ENCODE results near the gene PKM. TPM values are rescaled to one million over a fixed set of nuclear protein-coding genes. Genes with fewer than 3 reads are reported as not detected.

PKM gene
- total and polyA plus RNA-seq, 9 of the 15 experiments (the other 6 are each of a cell fraction or from before 2014, with no cell fraction given): 140 to 825 (median 383) TPM

- TF ChIP-seq TSHZ1 (CRISPR knock-in tag; IDR thresholded peaks at IDR 0.05) (no peak), ZNF239 (CRISPR knock-in tag; IDR thresholded peaks at IDR 0.05) (no peak), EZH2 (IDR thresholded peaks at IDR 0.05; ENCODE audit: borderline replicate concordance, low read depth, low read length) (no peak), ZNF41 (CRISPR knock-in tag; conservative IDR thresholded peaks at IDR 0.05) (no peak)
- FAIRE-seq (no peak), DNase-seq (ENCODE audit: extremely low read depth in 1 of 4, low spot score in 3 of 4) (no peak), ATAC-seq (no peak)
- H3K9ac ChIP-seq (ENCODE audit: insufficient read depth in 1 of 2, low read depth in 2 of 2, low read length in 2 of 2): no peak overlapping the region
- no peaks in the 10 kb centered on the region for H3K9me1 ChIP-seq (ENCODE audit: control insufficient read depth, insufficient read depth, low read length)
- no peaks in the 10 kb centered on the region for H3K27me3 ChIP-seq (ENCODE audit: control insufficient read depth in 2 of 2, insufficient read depth in 2 of 2, low read length in 2 of 2)
- peaks cover 50% of the 10 kb centered on the region; the same call in 2 of the 3 replicates for H3K36me3 ChIP-seq (ENCODE audit: control insufficient read depth, insufficient read depth, low read length)
- intact Hi-C loops (cut with micrococcal nuclease): loop anchor here (10.0 kb wide), 1 partner anchor 235 kb away; the partner anchor contains the start of gene ARIH1
- ChIA-PET POLR2A (interaction anchor here (0.8 kb wide), 1 partner anchor 9 kb away, joined by 4 read pairs; the partner anchor contains the start of gene PKM), CTCF (ENCODE audit: low intra/inter-chr PET ratio) (no interaction called here)
- peaks cover 13% of the 10 kb centered on the region for H3K79me2 ChIP-seq (ENCODE audit: control insufficient read depth, insufficient read depth, low read length)
- H3K4me1 ChIP-seq (replicated peaks in 1 of 2; ENCODE audit: control insufficient read depth in 2 of 2, insufficient read depth in 2 of 2, low read length in 2 of 2): peaks cover 15 to 29% of the 10 kb centered on the region in 2 experiments
- H4K20me1 ChIP-seq (replicated peaks; ENCODE audit: control insufficient read depth, insufficient read depth, low read length): no peaks in the 10 kb centered on the region; the same call in 1 of the 2 replicates
- no peaks in the 10 kb centered on the region for H3K9me3 ChIP-seq (replicated peaks; ENCODE audit: control insufficient read depth, insufficient read depth, low read depth, low read length)
- BruUV-seq (replicated peaks): no TSS peak
- no peak overlapping the region for H3K27ac ChIP-seq (ENCODE audit: extremely low read depth, low read depth, low read length)
- H2AFZ ChIP-seq (ENCODE audit: low read depth, low read length): no peak overlapping the region
- no peak overlapping the region for H3K4me2 ChIP-seq (ENCODE audit: insufficient read depth, low read length)
- in situ Hi-C loops (cut with MboI): no loop called here
- no peak overlapping the region for H3K4me3 ChIP-seq
Observed at GRCh38 chr15:72239652-72240051, 8.7 kb upstream of the PKM start.
